HS-27A (cell line): ENCODE measurements around the gene BLCAP.
A peak's percentile ranks its signal among the peaks of the same experiment; 100 is the strongest.
"Not testable (repeated sequence)": the region's sequence is repeated elsewhere in the genome, so short reads cannot be mapped to it uniquely, and the experiment has no call there.

Source experiments
- DNase-seq: peaks from one replicate; pipeline ENCODE4 v3.0.0-alpha.2; 2012; ENCODE audit warnings: low read depth, missing footprints

BLCAP gene

GRCh38 chr20:37516811-37517750, 10.6 kb downstream of the BLCAP start:
- no peak for DNase-seq

- DNase-seq: no peak
These were observed 11.8 kb downstream of the BLCAP start for GRCh38 chr20:37515876-37516275.

- DNase-seq: no peak
These were observed 13.8 kb downstream of the BLCAP start for GRCh38 chr20:37513779-37514359.

- DNase-seq: peak; percentile 71
These were observed 15.9 kb downstream of the BLCAP start for GRCh38 chr20:37511610-37512275.

- DNase-seq: no peak
These were observed 17.4 kb downstream of the BLCAP start for GRCh38 chr20:37510226-37510625.

GRCh38 chr20:37506152-37506725, 21.4 kb downstream of the BLCAP start:
- no peak for DNase-seq

GRCh38 chr20:37505263-37506151, 22.2 kb downstream of the BLCAP start:
- no peak for DNase-seq

GRCh38 chr20:37504404-37505096, 23.1 kb downstream of the BLCAP start:
- no peak for DNase-seq

- no peak for DNase-seq
These were observed 24.3 kb downstream of the BLCAP start for GRCh38 chr20:37503256-37503927.

GRCh38 chr20:37502654-37503053, 25.0 kb downstream of the BLCAP start:
- DNase-seq: no peak

- no peak for DNase-seq
These were observed 25.7 kb downstream of the BLCAP start for GRCh38 chr20:37501940-37502339.

- no peak for DNase-seq
These were observed 27.4 kb downstream of the BLCAP start for GRCh38 chr20:37500311-37500710.

GRCh38 chr20:37498066-37498665, 29.5 kb downstream of the BLCAP start:
- peak; percentile 14 for DNase-seq

GRCh38 chr20:37494796-37495195, 32.9 kb downstream of the BLCAP start:
- DNase-seq: no peak

- no peak for DNase-seq
These were observed 33.4 kb downstream of the BLCAP start for GRCh38 chr20:37494301-37494700.

GRCh38 chr20:37492945-37493344, 34.7 kb downstream of the BLCAP start:
- no peak for DNase-seq

- no peak for DNase-seq
These were observed 35.5 kb downstream of the BLCAP start for GRCh38 chr20:37492096-37492625.

- DNase-seq: no peak
These were observed 36.9 kb downstream of the BLCAP start for GRCh38 chr20:37490663-37491350.

GRCh38 chr20:37486209-37486608, 41.5 kb downstream of the BLCAP start:
- not testable (repeated sequence) for DNase-seq
